ENCODE measurements around the gene HEXIM1. TPM values are rescaled to one million over a fixed set of nuclear protein-coding genes. Genes with fewer than 3 reads are reported as not detected.

The HEXIM1 gene
- total RNA-seq, 6 donors from 2014 or later, result 19.9 to 43.8 (median 32.3) TPM

- ATAC-seq (ENCODE audit: low FRiP score in 2 of 2) (no peak), DNase-seq (no peak)
- 93 to 96% methylated on average over 9 of the region's 9 CpGs for WGBS, 2 donors
- no peaks in the 10 kb centered on the region for H3K9me3 ChIP-seq
- no peaks in the 10 kb centered on the region for H3K27me3 ChIP-seq
- TF ChIP-seq CTCF (IDR thresholded peaks at IDR 0.05) (no peak), EP300 (IDR thresholded peaks at IDR 0.05) (no peak), POLR2AphosphoS5 (IDR thresholded peaks at IDR 0.05) (no peak), POLR2A (IDR thresholded peaks at IDR 0.05) (no peak)
- peaks cover 0 to 7% (median 6%) of the 10 kb centered on the region in 4 donors for H3K4me1 ChIP-seq
- no peak overlapping the region for H3K27ac ChIP-seq
- H3K4me3 ChIP-seq, result no peak overlapping the region
- peaks cover 39 to 97% (median 93%) of the 10 kb centered on the region in 4 donors for H3K36me3 ChIP-seq
These were observed 45.4 kb upstream of the HEXIM1 start for GRCh38 chr17:45102856-45103255.

- H3K36me3 ChIP-seq, result peaks cover 37 to 97% (median 93%) of the 10 kb centered on the region in 4 donors
These were observed 44.9 kb upstream of the HEXIM1 start for GRCh38 chr17:45103269-45103795.

GRCh38 chr17:45104029-45104428, 44.2 kb upstream of the HEXIM1 start:
- peaks cover 34 to 96% (median 90%) of the 10 kb centered on the region in 4 donors for H3K36me3 ChIP-seq
- DNase-seq, result no peak
- H3K27me3 ChIP-seq, result no peaks in the 10 kb centered on the region
- peaks cover 0 to 2% (median 0%) of the 10 kb centered on the region in 4 donors for H3K4me1 ChIP-seq
- 91 to 97% methylated on average over 5 to 8 of the region's 8 CpGs for WGBS, 2 donors
- no peak for ATAC-seq (ENCODE audit: low FRiP score in 2 of 2)
- H3K9me3 ChIP-seq, result no peaks in the 10 kb centered on the region
- TF ChIP-seq POLR2A (IDR thresholded peaks at IDR 0.05), result no peak
- TF ChIP-seq POLR2AphosphoS5 (IDR thresholded peaks at IDR 0.05), result no peak
- no peak for TF ChIP-seq CTCF (IDR thresholded peaks at IDR 0.05)
- no peak for TF ChIP-seq EP300 (IDR thresholded peaks at IDR 0.05)
- no peak overlapping the region for H3K27ac ChIP-seq
- no peak overlapping the region for H3K4me3 ChIP-seq

More at GRCh38 chr17:45103269-45103795, 44.9 kb upstream of the HEXIM1 start:
- no peak for TF ChIP-seq POLR2AphosphoS5 (IDR thresholded peaks at IDR 0.05)
- TF ChIP-seq CTCF (IDR thresholded peaks at IDR 0.05), result no peak
- no peak for TF ChIP-seq POLR2A (IDR thresholded peaks at IDR 0.05)
- TF ChIP-seq EP300 (IDR thresholded peaks at IDR 0.05), result no peak
- no peaks in the 10 kb centered on the region for H3K9me3 ChIP-seq
- H3K27ac ChIP-seq, result no peak overlapping the region
- DNase-seq (no peak), ATAC-seq (ENCODE audit: low FRiP score in 2 of 2) (no peak)
- H3K4me3 ChIP-seq, result no peak overlapping the region
- H3K4me1 ChIP-seq, result peaks cover 0 to 7% (median 5%) of the 10 kb centered on the region in 4 donors
- 81 to 86% methylated on average over 9 of the region's 9 CpGs for WGBS, 2 donors
- no peaks in the 10 kb centered on the region for H3K27me3 ChIP-seq

- no peak overlapping the region for H3K27ac ChIP-seq
These were observed 43.8 kb upstream of the HEXIM1 start for GRCh38 chr17:45104497-45104896.

More at GRCh38 chr17:45104497-45104896, 43.8 kb upstream of the HEXIM1 start:
- ATAC-seq (ENCODE audit: low FRiP score in 2 of 2) (no peak), DNase-seq (no peak)
- Histone ChIP-seq H3K4me1 (no peaks in the 10 kb centered on the region), H3K36me3 (peaks cover 34 to 91% (median 86%) of the 10 kb centered on the region in 4 donors), H3K4me3 (no peak overlapping the region), H3K9me3 (no peaks in the 10 kb centered on the region), H3K27me3 (no peaks in the 10 kb centered on the region)
- TF ChIP-seq POLR2A (IDR thresholded peaks at IDR 0.05) (no peak), POLR2AphosphoS5 (IDR thresholded peaks at IDR 0.05) (no peak), CTCF (IDR thresholded peaks at IDR 0.05) (no peak), EP300 (IDR thresholded peaks at IDR 0.05) (no peak)
- WGBS, 2 donors, result 85 to 93% methylated on average over 5 to 6 of the region's 6 CpGs

Measured in upper lobe of left lung (tissue), 6 donors.